GM21515 (cell line): ENCODE data around the gene TNFRSF25.
"Not testable (repeated sequence)": the region's sequence is repeated elsewhere in the genome, so short reads cannot be mapped to it uniquely, and the experiment has no call there.

Experiments used
- ATAC-seq: cut with Tn5 transposase; IDR thresholded peaks from one replicate; pipeline ENCODE4 v1.9.1; 2021; ENCODE audit not compliant: unreplicated experiment

The TNFRSF25 gene

DNA sequence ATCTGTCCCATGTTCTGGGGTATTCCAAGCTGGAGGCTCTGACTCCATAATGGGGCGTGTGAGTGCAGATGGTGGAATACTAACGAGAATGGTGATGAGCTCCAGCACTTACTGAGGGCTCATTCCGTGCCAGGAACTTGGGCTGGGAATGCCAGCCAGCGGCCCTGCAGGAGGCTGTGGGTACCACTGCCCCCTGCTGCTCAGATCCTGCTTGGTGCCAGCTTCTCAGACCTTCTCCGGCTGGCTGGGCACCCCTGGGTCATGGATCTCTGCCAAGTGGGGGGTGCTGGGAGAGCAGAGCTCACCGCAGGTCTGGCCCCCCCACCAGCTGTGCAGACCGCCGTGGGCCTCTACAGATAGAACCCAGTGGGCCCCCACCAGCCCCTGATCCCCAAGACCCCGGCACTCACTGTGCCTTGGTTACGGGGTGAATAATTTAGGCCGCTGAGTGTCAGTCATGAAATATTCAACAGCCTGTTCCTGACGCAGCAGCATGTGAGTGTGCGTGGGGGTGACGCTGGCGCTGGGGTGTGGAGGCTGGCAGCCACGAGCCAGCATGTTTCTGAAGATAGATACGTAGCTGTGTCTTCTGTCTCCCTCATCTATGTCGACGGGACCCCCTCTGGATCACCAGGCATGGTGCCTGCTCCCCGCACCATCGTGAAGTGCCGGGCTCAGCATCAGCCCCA is 28.8 kb downstream of the TNFRSF25 start:
- not testable (repeated sequence) for ATAC-seq

DNA sequence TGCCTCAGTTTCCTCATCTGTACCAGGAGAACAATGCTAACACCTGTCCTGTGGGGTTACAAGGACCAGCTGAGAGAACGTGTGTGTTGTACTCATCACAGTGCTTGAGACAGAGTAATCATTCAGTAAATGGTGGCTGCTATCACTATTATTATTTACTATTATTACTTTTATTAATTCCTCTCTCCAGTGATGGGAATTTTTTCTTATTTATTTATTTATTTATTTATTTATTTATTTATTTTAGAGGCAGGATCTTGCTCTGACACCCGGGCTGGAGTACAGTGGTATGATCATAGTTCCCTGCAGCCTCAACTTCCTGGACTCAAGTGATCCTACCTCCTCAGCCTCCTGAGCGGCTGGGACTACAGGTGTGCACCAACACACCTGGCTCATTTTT is 29.7 kb downstream of the TNFRSF25 start:
- ATAC-seq, result not testable (repeated sequence)

DNA sequence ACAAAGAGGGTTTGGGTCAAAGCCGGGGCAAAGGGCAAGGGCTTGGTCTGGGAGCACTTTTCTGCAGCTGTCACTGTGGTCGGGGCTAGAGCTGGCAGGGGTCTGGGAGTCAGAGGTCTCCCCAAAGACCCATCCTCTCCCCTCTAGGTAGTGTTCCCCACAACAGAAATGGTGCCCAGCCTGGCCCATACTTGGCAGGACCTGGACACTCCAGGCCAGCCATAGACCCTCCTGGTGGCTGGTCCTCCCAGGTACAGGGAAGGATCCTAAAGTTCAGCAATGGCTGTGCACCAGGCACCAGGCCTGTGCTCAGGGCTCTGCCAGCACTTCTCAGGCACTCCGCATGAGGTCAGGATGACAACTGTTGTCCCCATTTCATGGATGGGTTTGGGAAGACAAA is 30.4 kb downstream of the TNFRSF25 start:
- ATAC-seq, result no peak

DNA sequence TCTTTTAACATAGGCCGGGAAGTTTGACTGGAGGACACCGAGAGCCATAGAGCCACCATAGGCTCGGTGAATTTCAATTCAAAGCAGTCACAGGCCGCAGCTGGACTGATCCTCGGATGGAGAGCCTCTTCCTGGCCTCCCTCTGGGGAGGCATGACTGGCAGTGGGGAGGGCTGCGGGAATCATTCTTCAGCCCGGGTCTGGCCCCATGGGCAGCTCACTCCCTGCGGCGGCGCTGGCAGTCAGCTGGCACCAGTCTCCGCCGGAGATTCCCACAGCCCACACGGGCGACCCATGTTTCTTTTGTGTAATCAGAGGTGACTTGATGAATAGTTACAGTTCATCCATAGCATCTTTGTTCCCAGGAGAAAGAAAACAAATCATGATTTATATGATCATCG is 30.8 kb downstream of the TNFRSF25 start:
- no peak for ATAC-seq

DNA sequence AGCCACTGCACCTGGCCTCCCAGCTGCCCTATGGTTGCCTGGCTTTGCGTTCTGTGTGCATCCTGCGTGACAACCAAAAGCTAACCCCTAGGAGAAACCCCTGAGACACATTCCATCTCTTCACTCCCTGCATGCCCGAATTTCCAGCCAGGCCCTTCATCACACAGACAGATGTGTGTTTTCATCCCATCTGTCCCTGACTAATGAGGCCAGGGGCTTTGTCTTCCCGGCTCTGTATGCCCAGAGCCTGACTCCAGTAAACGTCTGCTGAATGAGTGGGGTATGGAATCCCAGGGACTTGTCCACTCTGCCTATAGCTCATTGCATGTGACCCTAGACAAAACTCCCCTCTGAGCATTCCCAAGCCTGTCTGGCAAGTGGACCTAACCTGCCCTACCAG is 31.8 kb downstream of the TNFRSF25 start:
- ATAC-seq, result no peak

DNA sequence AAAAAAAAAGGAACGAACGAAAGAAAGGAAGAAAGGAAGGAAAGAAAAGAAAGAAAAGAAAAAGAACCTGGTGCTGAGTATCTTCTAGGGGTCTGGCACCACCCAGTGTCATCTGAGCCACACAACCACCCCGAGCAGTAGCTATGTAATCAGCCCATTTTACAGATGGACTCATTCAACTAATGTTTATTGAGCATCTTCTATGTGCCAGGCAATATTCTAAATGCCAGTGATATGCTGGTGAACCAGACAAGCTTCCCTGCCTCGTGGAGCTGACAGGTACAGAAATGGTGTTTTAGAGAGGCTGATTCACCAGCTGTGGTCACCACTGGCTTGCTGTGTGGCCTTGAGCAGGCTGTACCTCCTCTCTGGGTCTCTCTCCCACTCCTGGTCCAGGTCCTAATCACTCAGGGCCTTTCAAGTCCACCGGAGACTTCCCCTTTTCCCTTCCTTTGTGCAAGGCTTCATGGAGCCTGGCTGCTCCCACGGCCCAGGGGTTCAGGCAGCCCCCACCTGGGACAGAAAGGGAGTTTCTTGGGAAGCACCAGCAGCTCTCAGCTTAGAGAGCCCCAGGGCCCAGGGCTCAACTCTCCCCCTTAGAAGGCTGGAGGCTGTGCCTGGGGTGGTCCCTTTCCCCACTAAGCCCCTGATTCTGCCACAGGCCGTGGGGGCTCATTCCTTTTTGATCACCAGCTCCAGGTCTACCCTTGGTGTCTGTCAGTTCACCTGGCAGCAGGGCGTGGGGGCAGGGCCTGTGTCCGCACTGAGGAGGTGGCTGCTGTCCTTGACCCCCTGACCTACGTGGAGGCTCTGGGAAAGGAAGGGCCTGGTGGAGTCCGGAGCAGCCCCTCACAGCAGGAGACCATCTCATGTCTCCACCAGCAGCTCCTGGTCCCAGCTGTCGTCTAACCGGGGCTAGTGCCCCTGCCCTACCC is 34.1 kb downstream of the TNFRSF25 start:
- not testable (repeated sequence) for ATAC-seq

DNA sequence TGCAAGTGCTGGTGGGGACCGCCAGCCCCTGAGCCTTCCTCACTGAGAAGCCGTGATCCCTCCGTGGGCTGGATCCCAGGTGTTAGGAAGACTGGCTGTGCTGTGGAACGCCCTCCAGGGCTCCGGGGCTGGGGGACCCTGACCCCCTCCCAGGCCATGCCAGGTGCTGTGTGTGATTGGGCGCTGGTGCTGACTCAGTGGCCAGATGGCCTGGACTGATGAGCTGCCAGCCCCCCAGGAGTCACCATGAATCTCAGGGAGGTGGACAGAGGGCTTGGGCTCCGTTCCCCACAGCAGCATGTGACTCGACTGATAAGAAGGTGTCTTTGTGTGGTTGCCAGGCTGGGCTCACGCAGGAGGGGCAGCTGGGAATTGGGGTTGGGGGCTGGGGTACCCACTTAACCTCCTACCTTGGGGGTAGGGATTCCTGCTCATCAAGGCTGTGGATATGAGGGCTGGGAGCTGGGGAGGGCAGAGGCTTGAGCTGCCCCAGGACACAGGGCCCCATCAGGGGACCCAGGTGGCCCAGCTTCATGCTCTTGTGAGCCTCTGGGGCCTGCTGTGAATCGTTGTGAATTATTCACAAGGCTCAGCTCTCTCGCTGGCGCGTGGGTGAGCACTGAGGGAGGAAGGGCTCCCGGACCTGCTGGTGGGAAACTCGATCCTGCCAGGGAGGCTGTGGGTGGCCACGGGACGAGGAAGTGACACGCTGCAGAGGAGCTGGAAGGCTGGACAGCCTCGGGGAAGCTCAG is 36.1 kb downstream of the TNFRSF25 start:
- ATAC-seq, result not testable (repeated sequence)

DNA sequence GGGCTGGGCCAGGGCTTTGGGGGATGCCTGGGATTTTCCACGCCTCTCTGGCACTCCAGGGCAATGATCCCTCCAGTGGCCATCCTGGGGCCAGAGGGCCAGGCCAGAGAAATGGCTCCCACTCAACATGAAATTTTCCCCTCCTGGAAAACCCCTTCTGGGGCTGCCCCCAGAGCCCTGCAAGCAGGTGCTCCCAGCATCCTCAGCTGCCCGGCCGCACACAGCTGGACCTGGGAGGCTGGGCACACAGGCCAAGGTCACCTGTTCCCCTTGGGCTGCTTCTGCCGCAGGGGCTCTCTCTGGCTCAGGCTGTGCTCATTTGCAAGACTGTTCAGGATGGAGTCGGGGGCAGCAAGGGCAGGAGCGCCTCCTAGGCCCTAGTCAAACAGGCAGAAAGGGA is 37.5 kb downstream of the TNFRSF25 start:
- not testable (repeated sequence) for ATAC-seq

DNA sequence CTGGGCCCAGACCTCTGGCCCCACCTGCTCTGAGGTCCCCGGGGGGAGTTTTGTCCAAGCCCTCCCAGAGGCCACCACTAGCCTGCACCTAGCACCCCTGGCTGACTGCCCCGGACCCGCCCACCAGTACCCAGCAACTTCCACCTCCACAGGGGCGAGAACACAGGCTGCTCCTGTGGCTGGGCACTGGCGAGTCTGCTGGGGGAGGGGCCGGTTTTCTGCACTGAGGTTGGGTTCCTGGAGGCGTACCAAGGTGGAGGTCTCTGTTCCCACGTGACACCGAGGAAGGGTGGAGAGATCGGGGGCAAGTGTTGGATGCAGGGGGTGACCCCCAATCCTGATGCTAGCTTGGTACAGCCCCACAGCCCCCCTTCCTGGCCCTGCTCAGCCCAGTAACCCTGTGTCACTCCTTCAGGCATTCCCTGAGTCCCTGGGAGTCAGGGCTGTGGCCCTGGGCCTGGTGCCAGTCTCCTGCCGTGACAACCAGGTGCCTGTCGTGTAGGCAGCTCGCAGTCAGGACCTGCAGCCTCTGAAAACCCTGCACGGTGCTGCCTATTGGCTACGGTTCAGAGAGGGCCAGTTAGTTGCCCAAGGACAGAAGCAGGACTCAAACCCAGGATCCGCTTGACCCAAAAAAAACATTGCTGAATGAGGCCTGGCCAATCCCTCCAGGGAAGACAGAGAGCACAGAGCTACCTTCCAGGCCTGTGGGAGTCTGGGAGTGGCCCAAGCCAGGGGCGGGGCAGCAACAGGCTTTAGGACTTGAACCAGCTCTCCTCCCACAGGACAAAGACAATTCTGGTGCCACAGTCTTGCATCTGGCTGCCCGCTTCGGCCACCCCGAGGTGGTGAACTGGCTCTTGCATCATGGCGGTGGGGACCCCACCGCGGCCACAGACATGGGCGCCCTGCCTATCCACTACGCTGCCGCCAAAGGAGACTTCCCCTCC is 38.3 kb downstream of the TNFRSF25 start:
- ATAC-seq, result no peak

DNA sequence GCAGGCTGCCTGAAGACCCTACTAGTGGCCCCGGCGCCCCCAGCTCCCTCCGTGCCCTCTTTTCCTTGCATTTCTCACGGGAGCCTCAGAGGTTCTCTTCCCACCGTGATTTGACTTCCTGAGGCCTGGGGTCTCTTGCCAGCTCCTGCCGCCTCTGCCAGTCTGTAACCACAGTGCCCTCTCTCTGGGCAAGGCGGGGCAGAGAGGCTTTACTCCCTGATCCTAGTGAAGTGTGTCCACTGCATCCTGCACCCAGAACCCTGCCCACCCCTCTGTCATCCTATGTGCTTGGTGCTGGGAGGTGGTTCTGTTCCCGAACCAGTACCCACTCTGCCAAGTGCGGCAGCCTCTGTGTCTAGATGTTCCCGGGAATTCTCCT is 39.0 kb downstream of the TNFRSF25 start:
- no peak for ATAC-seq

DNA sequence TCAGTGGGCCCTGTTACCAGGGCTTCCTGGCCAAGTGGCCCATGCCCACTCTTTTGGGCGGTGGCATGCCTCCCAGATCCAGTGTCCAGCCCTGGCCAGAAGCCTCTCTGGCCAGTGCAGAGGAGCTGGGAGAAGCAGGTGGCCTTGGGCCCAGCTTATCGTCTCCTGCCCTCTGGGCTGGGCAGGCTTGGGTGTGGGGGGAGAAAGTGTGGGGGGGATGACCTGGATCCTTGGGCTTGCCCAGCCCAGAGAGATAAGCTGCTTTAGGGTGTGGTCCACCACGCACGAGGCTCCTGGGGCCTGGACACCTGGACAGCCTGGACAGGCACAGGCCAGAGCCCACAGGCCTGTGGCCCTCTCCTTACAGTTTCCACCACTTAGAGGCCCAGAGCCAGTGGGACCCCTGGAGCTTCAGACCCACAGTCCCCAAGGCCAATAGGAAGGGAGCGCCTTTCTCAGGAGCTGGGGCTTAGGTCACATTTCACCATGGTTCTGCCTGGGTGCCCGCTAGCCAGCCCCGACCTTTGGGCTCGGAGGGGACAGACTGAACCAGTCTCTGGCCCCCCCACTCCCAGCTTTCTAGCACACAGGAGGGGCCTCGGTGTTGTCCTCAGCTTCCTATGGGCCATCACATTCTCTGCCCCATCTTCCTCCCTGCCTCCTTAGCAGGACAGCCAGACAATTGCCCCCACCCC is 39.5 kb downstream of the TNFRSF25 start:
- no peak for ATAC-seq

DNA sequence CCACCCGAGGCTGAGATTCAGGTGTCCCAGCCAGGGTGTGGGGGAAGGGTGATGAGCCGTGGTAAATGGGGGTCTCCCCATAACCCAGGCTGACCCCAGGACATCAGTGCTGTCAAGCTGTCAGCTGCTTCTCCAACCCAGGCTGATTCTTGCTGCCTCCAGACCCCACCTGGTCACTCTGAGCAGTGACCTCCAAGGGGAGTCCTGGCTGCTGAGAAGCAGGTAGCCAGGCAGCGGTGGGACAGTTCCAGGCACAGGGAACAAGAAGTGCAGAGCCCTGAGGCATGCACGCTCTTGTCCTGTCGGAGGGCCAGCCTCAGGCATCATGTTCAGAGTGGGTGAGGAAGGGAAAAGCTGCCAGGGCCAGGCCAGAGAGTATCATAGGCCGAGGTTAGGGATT is 40.3 kb downstream of the TNFRSF25 start:
- ATAC-seq, result no peak

DNA sequence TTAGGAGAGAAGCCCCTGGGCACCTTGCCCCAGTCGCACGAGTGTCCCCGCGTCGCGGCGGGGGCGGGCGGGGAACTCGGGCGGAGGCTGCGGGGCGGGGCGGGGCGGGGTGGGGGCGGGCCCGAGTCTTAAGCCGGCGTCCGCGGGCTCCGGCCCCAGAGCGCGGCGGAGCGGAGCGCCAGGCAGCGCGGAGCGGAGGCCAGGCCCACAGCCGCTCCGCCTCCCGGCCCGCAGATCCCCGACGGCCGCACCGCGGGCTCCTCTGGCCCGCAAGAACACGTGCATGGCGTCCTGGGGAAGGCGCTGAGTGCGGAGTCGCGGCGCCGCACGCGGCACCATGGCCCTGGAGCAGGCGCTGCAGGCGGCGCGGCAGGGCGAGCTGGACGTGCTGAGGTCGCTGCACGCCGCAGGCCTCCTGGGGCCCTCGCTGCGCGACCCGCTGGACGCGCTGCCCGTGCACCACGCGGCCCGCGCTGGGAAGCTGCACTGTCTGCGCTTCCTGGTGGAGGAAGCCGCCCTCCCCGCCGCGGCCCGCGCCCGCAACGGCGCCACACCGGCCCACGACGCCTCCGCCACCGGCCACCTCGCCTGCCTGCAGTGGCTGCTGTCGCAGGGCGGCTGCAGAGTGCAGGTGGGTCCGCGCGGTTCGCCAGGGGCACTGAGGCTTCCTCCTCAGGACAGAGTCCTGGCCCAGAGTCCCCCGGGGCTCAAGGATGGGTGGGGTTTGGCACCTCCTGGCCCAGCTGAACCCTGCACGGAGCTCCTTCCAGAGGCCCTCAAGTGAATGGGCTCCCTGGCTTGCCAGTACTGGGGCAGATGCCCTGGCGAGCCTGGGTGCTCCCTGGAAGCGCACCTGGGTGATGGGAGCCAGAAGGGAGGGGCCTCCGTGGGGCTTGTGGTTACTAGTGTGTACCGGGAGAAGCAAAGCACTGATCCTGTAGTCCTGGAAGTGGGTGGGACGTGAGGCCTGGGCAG is 41.1 kb downstream of the TNFRSF25 start, which contains the start of gene ESPN:
Gene ESPN, plus strand, starts transcription at position 158 of the 975 bp plus-strand sequence. Its CDS starts 180 bp downstream, at position 338.
- ATAC-seq, result no peak

DNA sequence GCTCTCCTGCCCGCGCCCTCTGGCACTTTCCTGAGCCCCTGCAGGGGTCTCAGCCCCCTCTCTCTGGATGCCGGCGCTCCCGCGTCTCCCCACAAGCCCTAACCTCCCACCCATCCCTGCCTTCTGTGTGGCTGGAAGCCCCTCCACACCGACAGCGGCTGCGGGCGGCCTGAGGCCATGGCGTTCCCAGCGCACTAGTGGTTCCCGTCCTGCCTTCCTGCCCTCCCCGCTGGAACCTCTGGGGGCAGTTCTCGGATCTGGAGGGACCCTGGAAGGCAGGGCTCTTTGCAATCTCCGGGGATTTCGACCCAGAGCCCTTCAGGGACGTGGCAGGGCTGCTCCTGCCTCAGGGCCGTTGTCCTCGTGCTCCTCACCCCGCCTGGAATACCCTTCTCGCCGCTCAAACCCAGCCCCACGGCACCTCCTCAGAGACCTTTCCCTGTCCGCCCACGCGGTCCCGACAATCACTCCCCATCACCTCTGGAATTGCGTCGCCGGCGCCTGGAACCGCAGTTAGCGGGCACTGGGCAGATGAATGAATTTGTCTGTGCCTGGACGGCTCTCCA is 41.9 kb downstream of the TNFRSF25 start:
- ATAC-seq, result no peak

DNA sequence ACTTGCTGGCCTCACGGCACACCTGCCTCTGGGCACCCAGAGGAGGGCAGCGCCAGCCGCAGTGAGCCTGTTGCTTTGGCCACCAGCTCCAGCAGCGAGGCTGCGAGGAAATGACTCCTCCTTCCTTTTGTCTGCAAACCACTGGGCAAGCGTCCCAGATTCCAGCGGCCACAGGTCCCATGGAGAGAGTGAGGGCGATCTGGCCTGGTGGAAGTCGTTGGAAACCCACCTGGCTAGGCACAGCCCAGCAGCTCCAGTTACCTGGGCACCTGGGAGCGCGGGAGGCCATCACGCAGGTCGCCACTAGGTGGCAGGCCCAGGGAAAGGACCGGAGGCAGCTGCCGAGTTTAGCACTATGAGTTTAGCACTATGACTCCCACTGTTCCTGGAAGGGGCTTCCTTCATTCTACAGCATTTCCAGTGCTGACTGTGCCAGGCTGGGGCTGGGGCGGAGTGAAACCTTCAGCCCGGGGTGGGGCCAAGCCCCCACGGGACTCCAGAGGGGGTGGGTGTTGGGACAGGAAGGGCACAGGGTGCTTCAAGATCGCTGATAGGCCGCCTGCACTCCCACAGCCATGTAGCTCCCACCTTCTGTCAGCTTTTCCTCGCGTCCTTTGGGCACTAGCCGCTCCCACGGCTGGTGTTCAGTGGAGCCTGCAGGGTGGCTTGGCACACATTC is 42.5 kb downstream of the TNFRSF25 start:
- ATAC-seq, result no peak

DNA sequence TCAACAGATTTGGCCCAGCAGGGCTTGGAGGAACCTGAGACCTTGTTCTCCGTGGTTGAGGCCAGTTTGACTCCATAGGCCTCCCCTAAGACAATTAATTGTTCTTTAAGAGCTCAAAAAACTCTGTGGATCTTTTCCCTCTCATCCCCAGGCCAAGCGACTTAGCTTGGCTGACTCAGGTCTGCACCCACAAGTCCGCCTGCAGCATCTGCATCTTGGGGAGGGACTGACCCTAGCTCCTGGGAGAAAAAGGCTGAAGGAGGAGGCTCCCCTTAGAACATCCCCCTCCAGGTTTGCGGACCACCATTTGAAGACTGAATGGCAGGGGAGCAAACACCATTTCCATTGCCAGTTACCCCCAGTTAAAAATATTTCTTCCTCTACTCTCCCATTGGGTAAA is 44.7 kb downstream of the TNFRSF25 start:
- no peak for ATAC-seq

DNA sequence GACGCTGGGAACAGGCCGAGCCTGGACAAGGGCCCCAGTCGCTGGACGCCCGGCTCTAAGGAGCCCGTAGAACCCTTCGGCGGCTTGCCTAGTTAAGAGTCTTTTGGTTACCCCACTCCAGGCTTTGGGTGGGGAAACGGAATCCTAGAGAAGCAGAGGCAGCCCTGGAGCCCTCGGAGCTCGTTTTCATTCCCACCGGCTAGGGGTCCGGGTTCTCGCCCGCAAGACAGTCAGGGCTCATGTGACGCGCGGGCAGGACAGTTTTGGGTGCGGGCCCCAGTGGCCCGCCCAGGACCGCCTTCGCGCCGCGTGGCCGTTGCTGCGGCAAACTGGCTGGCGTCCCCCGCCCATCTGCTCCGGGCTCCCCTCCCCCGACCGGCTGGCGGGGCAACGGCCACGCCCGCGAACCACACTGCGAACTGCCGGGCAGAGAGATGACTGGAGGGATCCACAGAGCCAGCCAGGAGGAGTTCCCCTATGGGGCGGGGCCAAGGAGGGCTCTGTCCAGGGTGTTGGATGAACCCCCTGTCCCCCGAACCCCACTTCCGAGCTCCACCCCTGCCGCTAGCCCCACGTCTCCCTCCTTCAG is 45.4 kb downstream of the TNFRSF25 start:
- no peak for ATAC-seq
